ENCODE measurements around the gene SNX14. TPM values are rescaled to one million over a fixed set of nuclear protein-coding genes. Genes with fewer than 3 reads are reported as not detected.

SNX14 gene
- total and polyA plus RNA-seq, 10 donors: 63.8 to 170 (median 88.9) TPM

DNA sequence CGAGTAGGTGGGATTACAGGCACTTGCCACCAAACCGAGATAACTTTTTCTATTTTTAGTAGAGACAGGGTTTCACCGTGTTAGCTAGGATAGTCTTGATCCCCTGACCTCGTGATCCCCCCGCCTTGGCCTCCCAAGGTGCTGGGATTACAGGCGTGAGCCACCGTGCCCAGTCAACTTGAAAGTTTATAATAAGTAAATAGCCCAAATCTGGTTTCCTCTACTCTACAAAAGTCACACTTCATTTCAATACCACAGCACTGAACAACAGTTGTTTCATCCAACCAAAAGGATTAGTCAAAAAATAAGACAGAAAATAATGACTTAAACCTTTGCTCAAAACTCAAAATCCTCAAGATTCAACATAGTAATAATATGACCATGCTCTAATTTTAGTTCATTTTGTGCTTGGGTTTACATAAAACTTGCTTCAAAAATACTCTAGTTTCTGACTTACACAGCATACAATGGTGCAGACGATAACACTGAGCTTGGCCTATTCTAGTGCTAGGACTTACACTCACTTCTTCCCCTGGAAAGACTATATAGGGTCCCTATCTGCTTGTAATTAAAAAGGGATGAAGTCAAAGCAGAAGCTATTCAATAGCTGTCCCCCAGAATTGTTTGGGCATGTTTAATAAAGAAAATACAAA lies 87.1 kb downstream of the SNX14 start:
- H3K4me1 ChIP-seq: no peaks in the 10 kb centered on the region
- H3K27ac ChIP-seq: no peak overlapping the region
- peaks cover 0 to 94% (median 25%) of the 10 kb centered on the region in 6 donors for H3K36me3 ChIP-seq
- DNase-seq: no peak
- no peaks in the 10 kb centered on the region for H3K27me3 ChIP-seq (replicated peaks in 1 of 7)
- intact Hi-C loops (cut with DNase I; ENCODE audit: low total_unique reads): no loop called here
- WGBS, 5 donors: 75 to 91% (median 79%) methylated on average over 8 of the region's 8 CpGs
- H3K9me3 ChIP-seq: no peaks in the 10 kb centered on the region
- H3K4me3 ChIP-seq: no peak overlapping the region
- TF ChIP-seq POLR2AphosphoS5 (IDR thresholded peaks at IDR 0.05) (no peak), POLR2A (IDR thresholded peaks at IDR 0.05) (no peak)
- TF ChIP-seq, protein P1, sequence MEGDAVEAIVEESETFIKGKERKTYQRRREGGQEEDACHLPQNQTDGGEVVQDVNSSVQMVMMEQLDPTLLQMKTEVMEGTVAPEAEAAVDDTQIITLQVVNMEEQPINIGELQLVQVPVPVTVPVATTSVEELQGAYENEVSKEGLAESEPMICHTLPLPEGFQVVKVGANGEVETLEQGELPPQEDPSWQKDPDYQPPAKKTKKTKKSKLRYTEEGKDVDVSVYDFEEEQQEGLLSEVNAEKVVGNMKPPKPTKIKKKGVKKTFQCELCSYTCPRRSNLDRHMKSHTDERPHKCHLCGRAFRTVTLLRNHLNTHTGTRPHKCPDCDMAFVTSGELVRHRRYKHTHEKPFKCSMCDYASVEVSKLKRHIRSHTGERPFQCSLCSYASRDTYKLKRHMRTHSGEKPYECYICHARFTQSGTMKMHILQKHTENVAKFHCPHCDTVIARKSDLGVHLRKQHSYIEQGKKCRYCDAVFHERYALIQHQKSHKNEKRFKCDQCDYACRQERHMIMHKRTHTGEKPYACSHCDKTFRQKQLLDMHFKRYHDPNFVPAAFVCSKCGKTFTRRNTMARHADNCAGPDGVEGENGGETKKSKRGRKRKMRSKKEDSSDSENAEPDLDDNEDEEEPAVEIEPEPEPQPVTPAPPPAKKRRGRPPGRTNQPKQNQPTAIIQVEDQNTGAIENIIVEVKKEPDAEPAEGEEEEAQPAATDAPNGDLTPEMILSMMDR (IDR thresholded peaks at IDR 0.05 in 8 of 11, conservative IDR thresholded peaks at IDR 0.05 in 3 of 11): no peak

DNA sequence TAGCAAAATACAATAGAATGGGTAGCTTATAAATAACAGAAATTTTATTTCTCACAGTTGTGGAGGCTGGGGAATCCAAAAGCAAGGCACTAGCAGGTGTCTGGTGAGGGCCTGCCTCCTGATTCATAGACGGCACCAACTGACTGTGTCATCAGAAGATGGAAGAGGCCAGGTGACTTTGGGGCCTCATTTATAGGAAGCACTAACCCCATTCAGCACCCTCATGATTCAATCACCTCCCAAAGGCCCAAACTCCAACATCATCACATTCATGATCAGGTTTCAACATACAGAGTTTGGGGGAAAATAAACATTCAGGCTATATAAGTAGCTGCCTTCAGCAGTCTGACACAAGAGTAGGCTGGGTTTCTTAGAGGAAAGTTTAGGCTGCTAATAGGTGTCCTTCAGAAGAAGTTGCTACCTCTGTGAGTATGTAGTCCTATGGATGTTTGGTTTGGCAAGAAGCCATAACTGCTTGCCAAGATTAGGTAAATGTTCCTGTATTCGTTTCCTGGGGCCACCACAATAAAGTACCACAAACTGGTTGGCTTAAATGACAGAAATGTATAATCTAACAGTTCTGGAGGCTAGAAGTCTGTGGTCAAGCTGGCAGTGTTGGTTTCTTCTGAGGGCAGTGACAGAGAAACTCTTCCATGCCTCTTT lies 94.9 kb downstream of the SNX14 start:
- Histone ChIP-seq H3K9me3 (peaks cover 0 to 19% (median 12%) of the 10 kb centered on the region in 8 donors), H3K4me1 (peaks cover 0 to 2% (median 0%) of the 10 kb centered on the region in 6 donors), H3K27ac (no peak overlapping the region), H3K36me3 (peaks cover 0 to 29% (median 4%) of the 10 kb centered on the region in 6 donors), H3K27me3 (replicated peaks in 1 of 7) (no peaks in the 10 kb centered on the region), H3K4me3 (no peak overlapping the region)
- TF ChIP-seq POLR2AphosphoS5 (IDR thresholded peaks at IDR 0.05): no peak
- TF ChIP-seq POLR2A (IDR thresholded peaks at IDR 0.05): no peak
- TF ChIP-seq, protein P1 (IDR thresholded peaks at IDR 0.05 in 8 of 11, conservative IDR thresholded peaks at IDR 0.05 in 3 of 11): no peak
- DNase-seq: no peak
- WGBS, 5 donors: 38 to 81% (median 61%) methylated on average over 2 of the region's 2 CpGs
- intact Hi-C loops (cut with DNase I; ENCODE audit: low total_unique reads): no loop called here

DNA sequence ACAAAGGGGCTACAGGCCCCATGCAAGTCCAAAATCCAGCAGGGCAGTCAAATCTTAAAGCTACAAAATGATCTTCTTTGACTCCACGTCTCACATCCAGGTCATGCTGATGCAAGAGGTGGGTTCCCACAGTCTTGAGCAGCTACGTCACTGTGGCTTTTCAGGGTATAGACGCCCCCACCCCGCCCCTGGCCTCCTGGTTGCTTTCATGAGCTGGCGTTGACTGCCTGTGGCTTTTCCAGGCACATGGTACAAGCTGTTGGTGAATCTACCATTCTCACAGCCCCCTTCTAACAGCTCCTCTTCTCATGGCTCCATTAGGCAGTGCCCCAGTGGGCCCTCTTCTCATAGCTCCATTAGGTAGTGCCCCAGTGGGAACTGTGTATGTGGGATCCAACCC lies 96.8 kb downstream of the SNX14 start:
- peaks cover 0 to 7% (median 0%) of the 10 kb centered on the region in 6 donors for H3K4me1 ChIP-seq
- no peak for DNase-seq
- peaks cover 0 to 19% (median 12%) of the 10 kb centered on the region in 8 donors for H3K9me3 ChIP-seq
- peaks cover 0 to 10% (median 0%) of the 10 kb centered on the region in 6 donors for H3K36me3 ChIP-seq
- H3K27ac ChIP-seq: no peak overlapping the region
- TF ChIP-seq POLR2A (IDR thresholded peaks at IDR 0.05) (no peak), POLR2AphosphoS5 (IDR thresholded peaks at IDR 0.05) (no peak)
- TF ChIP-seq, protein P1 (IDR thresholded peaks at IDR 0.05 in 8 of 11, conservative IDR thresholded peaks at IDR 0.05 in 3 of 11): no peak
- no peak overlapping the region for H3K4me3 ChIP-seq
- no peaks in the 10 kb centered on the region for H3K27me3 ChIP-seq (replicated peaks in 1 of 7)
- 90 to 99% (median 91%) methylated on average over 5 of the region's 5 CpGs for WGBS, 5 donors
- intact Hi-C loops (cut with DNase I; ENCODE audit: low total_unique reads): no loop called here

DNA sequence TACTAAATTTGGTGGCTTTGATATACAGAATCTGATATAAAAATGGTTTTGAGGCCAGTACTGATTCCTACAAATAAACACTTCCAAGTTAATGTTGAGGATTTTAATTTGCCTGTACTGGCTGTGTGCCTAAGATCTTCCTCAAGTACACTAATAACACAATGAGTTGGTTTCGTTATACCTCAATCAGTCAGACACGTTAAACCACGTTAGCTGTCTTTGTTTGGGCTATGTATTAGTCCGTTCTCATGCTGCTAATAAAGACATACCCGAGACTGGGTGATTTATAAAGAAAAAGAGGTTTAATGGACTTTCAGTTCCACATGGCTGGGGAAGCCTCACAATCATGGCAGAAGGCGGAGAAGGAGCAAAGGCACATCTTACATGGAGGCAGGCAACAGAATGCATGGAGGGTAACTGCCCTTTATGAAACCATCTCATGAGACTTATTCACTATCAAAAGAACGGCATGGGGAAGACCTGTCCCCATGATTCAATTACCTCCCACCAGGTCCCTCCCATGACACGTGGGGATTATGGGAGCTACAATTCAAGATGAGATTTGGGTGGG lies 97.6 kb downstream of the SNX14 start:
- intact Hi-C loops (cut with DNase I; ENCODE audit: low total_unique reads): no loop called here

More for the DNA sequence above, 97.6 kb downstream of the SNX14 start:
- Histone ChIP-seq H3K27ac (no peak overlapping the region), H3K36me3 (peaks cover 0 to 3% (median 0%) of the 10 kb centered on the region in 6 donors), H3K27me3 (replicated peaks in 1 of 7) (no peaks in the 10 kb centered on the region), H3K4me1 (peaks cover 0 to 7% (median 0%) of the 10 kb centered on the region in 6 donors), H3K4me3 (no peak overlapping the region), H3K9me3 (peaks cover 0 to 19% (median 12%) of the 10 kb centered on the region in 8 donors)
- 73 to 89% (median 78%) methylated on average over 8 of the region's 8 CpGs for WGBS, 5 donors
- no peak for TF ChIP-seq POLR2A (IDR thresholded peaks at IDR 0.05)
- TF ChIP-seq, protein P1 (IDR thresholded peaks at IDR 0.05 in 8 of 11, conservative IDR thresholded peaks at IDR 0.05 in 3 of 11): no peak
- TF ChIP-seq POLR2AphosphoS5 (IDR thresholded peaks at IDR 0.05): no peak
- DNase-seq: no peak
